Activated naive CD4-positive, alpha-beta T cell treated with anti-CD3 and anti-CD28 coated beads for 36 hours (primary cell): Measurements from ENCODE around the gene IQCK. TPM values are rescaled to one million over a fixed set of nuclear protein-coding genes. Genes with fewer than 3 reads are reported as not detected.

Experiments used
- CTCF ChIA-PET: fragments of 350-600 bp; sonication (Branson Sonifier 250); formaldehyde crosslinking; loops from one replicate; lab custom pipeline; 2021; ENCODE audit warnings: antibody characterized with exemption; lab: Charles Lee
- DNase-seq: peaks from one replicate; pipeline ENCODE4 v3.0.0-alpha.2; 2020
- H3K27ac Mint-ChIP-seq: one replicate; pipeline ENCODE4 v1.8.0; 2021; ENCODE audit warnings: mild to moderate bottlenecking, mixed read lengths
- H3K27me3 Mint-ChIP-seq: one replicate; pipeline ENCODE4 v1.8.0; 2021; ENCODE audit warnings: low read depth, mixed read lengths
- H3K36me3 Mint-ChIP-seq: one replicate; pipeline ENCODE4 v1.8.0; 2021; ENCODE audit warnings: low read depth, mixed read lengths
- H3K4me1 Mint-ChIP-seq: one replicate; pipeline ENCODE4 v1.8.0; 2021; ENCODE audit warnings: low read depth, mixed read lengths
- H3K4me3 Mint-ChIP-seq: one replicate; pipeline ENCODE4 v1.8.0; 2021; ENCODE audit warnings: mild to moderate bottlenecking, moderate library complexity, mixed read lengths
- H3K9me3 Mint-ChIP-seq: one replicate; pipeline ENCODE4 v1.8.0; 2021; ENCODE audit warnings: mixed read lengths
- intact Hi-C: fragments of 100-400 bp; cut with micrococcal nuclease; formaldehyde crosslinking; loops from one replicate; pipeline ENCODE4 v1.15.1; 2023
- total RNA-seq, 2 experiments: library from RNA; stranded (reverse); gene quantifications; one replicate each; pipeline ENCODE4 v1.2.3, GENCODE V29; 2021

Gene IQCK
- total RNA-seq, 2 experiments from 2014 or later, result 2.8 to 3.9 TPM

GRCh38 chr16:19857593-19858339 lies 139.7 kb downstream of the IQCK start:
- no peaks in the 10 kb centered on the region for H3K36me3 Mint-ChIP-seq
- CTCF ChIA-PET, result no interaction called here
- no peaks in the 10 kb centered on the region for H3K27me3 Mint-ChIP-seq
- no peak overlapping the region for H3K27ac Mint-ChIP-seq
- H3K4me3 Mint-ChIP-seq, result no peak overlapping the region
- no peaks in the 10 kb centered on the region for H3K4me1 Mint-ChIP-seq
- intact Hi-C loops, result no loop called here
- H3K9me3 Mint-ChIP-seq, result no peaks in the 10 kb centered on the region
- DNase-seq, result no peak

- no peaks in the 10 kb centered on the region for H3K9me3 Mint-ChIP-seq
- no peaks in the 10 kb centered on the region for H3K4me1 Mint-ChIP-seq
- no peaks in the 10 kb centered on the region for H3K27me3 Mint-ChIP-seq
- DNase-seq, result no peak
- no peak overlapping the region for H3K4me3 Mint-ChIP-seq
- intact Hi-C loops, result no loop called here
- H3K27ac Mint-ChIP-seq, result no peak overlapping the region
- CTCF ChIA-PET, result no interaction called here
- no peaks in the 10 kb centered on the region for H3K36me3 Mint-ChIP-seq
Observed at GRCh38 chr16:19858340-19859018, 140.4 kb downstream of the IQCK start.

DNA sequence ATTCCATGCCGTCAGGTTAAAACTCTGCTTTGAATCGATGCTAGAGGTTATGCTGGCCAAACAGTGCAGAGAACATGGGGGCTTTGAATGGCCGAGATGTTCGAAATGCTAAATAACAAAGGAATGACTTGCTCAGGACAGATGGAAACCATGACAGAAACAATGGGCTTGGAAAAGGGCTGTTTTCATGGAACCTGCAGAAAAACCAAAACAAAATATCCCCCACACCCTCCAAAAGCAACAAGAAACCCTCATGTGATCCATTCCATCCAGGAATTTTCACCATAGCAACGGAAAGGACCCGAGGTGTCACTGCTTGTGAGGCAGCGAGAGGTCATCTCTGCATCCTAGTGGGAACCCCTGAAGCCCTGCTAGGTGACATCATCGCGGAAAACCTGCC lies 141.1 kb downstream of the IQCK start:
- CTCF ChIA-PET, result no interaction called here
- intact Hi-C loops, result no loop called here

GRCh38 chr16:19859603-19860002 lies 141.5 kb downstream of the IQCK start:
- CTCF ChIA-PET, result interaction anchor here (0.5 kb wide), 1 partner anchor 211 kb away, joined by 5 read pairs; no protein-coding TSS in a partner anchor
- no peaks in the 10 kb centered on the region for H3K9me3 Mint-ChIP-seq
- no peak overlapping the region for H3K27ac Mint-ChIP-seq
- H3K4me3 Mint-ChIP-seq, result no peak overlapping the region
- no peaks in the 10 kb centered on the region for H3K27me3 Mint-ChIP-seq
- no peaks in the 10 kb centered on the region for H3K4me1 Mint-ChIP-seq
- H3K36me3 Mint-ChIP-seq, result no peaks in the 10 kb centered on the region
- intact Hi-C loops, result no loop called here
- DNase-seq, result no peak

More for the DNA sequence above, 141.1 kb downstream of the IQCK start:
- H3K27me3 Mint-ChIP-seq, result no peaks in the 10 kb centered on the region
- no peaks in the 10 kb centered on the region for H3K9me3 Mint-ChIP-seq
- H3K36me3 Mint-ChIP-seq, result no peaks in the 10 kb centered on the region
- no peak overlapping the region for H3K4me3 Mint-ChIP-seq
- no peak overlapping the region for H3K27ac Mint-ChIP-seq
- no peaks in the 10 kb centered on the region for H3K4me1 Mint-ChIP-seq
- no peak for DNase-seq

DNA sequence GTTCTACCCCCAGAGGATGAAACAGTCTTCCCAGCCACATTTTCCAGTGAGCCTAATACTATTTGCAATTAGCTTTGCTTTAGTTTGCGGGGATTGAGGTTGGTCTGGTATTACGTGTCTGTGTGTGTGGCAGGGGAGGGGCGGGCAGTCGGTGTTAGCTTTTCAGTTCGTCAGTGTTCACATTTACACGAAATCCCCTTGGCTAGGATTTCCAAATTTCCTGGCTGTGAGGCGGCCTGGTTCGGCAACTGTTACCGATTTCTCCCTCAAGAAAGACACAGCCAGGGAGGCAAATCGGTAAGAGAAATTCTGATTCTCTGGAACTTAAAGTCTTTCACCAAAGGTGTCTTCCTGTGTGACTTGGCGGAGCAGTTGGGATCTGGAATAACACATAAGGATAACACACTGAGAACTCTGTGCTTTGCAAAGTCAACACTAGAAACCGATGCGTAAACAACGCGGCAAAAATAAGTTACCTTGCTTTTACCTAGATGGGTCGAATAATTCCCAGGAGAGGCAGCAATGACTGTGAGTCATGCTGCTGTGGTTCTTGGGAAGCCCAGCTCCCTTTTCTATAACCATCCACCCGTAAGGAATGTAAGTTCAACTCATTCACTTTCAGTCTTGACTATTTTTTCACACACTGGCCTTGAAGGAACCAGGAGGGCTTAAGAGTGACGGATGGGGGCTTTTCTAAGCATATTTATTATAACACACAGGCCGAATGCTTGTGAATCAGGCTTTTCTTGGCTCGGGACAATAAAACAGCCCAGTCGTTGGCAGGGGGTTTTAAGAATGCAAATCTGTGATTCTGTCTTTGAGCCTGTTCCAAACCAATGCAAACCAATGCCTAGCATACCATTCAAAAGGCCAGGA lies 142.3 kb downstream of the IQCK start:
- no peak overlapping the region for H3K27ac Mint-ChIP-seq
- no peaks in the 10 kb centered on the region for H3K27me3 Mint-ChIP-seq
- H3K36me3 Mint-ChIP-seq, result no peaks in the 10 kb centered on the region
- intact Hi-C loops, result no loop called here
- H3K9me3 Mint-ChIP-seq, result no peaks in the 10 kb centered on the region
- DNase-seq, result no peak
- H3K4me1 Mint-ChIP-seq, result no peaks in the 10 kb centered on the region
- CTCF ChIA-PET, result interaction anchor here (0.5 kb wide), 1 partner anchor 212 kb away, joined by 5 read pairs; no protein-coding TSS in a partner anchor
- H3K4me3 Mint-ChIP-seq, result no peak overlapping the region

GRCh38 chr16:19861133-19861532 lies 143.1 kb downstream of the IQCK start:
- intact Hi-C loops, result no loop called here
- H3K4me1 Mint-ChIP-seq, result no peaks in the 10 kb centered on the region
- no peak overlapping the region for H3K27ac Mint-ChIP-seq
- H3K4me3 Mint-ChIP-seq, result no peak overlapping the region
- CTCF ChIA-PET, result no interaction called here
- DNase-seq, result no peak
- no peaks in the 10 kb centered on the region for H3K27me3 Mint-ChIP-seq
- H3K36me3 Mint-ChIP-seq, result no peaks in the 10 kb centered on the region
- H3K9me3 Mint-ChIP-seq, result no peaks in the 10 kb centered on the region

DNA sequence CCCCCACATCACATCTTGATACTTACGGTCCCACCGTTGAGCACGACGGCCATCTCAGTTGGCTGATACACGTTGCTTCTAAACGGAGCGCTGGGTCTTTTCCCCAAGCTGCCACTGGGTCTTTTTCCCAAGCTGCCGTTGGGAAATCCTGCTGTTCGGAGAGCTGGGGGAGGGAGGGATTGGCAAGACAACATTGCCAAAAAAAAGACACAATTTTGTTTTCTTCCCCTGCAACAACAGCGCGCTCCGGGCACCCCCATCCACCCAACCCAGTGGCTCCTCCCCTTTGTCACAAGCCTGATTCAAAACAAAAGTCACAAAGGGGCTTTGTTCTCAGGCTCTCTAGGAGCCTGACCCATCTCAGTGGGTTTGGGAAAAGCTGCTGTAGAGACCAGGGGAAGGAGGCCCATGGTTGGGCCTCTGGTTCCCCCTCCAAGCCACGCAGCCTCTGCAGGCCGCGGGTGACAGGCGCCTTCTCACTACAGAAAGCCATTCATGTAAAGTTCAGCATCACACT lies 143.8 kb downstream of the IQCK start:
- CTCF ChIA-PET, result interaction anchor here (0.6 to 1.6 kb wide), 2 partner anchors 36 to 46 kb away, joined by 4 to 5 read pairs; no protein-coding TSS in a partner anchor
- DNase-seq, result no peak
- Mint-ChIP-seq H3K27ac (no peak overlapping the region), H3K9me3 (no peaks in the 10 kb centered on the region), H3K4me3 (no peak overlapping the region), H3K27me3 (no peaks in the 10 kb centered on the region), H3K36me3 (no peaks in the 10 kb centered on the region), H3K4me1 (no peaks in the 10 kb centered on the region)
- intact Hi-C loops, result no loop called here

GRCh38 chr16:19863990-19864389 lies 145.9 kb downstream of the IQCK start:
- Mint-ChIP-seq H3K4me3 (no peak overlapping the region), H3K27me3 (no peaks in the 10 kb centered on the region), H3K4me1 (no peaks in the 10 kb centered on the region), H3K27ac (no peak overlapping the region), H3K9me3 (no peaks in the 10 kb centered on the region), H3K36me3 (no peaks in the 10 kb centered on the region)
- no peak for DNase-seq
- intact Hi-C loops, result no loop called here
- CTCF ChIA-PET, result no interaction called here

DNA sequence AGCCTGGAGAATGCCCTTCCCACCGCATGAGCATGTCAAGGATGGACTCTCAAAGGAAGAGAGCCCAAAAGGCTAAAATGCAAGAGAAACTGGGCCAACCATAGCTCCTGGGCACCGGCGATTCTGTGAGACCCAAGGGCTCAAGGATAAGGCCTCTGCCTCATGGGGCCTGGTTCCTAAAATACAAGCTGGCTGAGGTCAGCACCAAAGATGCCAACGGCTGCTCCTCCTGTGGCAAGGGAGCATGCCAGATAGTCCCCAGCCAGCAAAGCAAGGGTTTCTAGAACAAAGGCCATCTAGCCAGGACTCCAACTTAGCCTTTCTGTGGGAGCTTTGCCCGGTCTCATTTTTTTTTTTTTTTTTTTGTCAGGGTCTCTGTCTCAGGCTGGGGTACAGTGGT lies 146.5 kb downstream of the IQCK start:
- no peaks in the 10 kb centered on the region for H3K4me1 Mint-ChIP-seq
- no peaks in the 10 kb centered on the region for H3K9me3 Mint-ChIP-seq
- H3K27me3 Mint-ChIP-seq, result no peaks in the 10 kb centered on the region
- H3K36me3 Mint-ChIP-seq, result no peaks in the 10 kb centered on the region
- DNase-seq, result no peak
- intact Hi-C loops, result no loop called here
- no peak overlapping the region for H3K27ac Mint-ChIP-seq
- no peak overlapping the region for H3K4me3 Mint-ChIP-seq
- CTCF ChIA-PET, result interaction anchor here (0.6 to 1.5 kb wide), 2 partner anchors 43 to 1292 kb away, joined by 3 to 5 read pairs; no protein-coding TSS in a partner anchor

DNA sequence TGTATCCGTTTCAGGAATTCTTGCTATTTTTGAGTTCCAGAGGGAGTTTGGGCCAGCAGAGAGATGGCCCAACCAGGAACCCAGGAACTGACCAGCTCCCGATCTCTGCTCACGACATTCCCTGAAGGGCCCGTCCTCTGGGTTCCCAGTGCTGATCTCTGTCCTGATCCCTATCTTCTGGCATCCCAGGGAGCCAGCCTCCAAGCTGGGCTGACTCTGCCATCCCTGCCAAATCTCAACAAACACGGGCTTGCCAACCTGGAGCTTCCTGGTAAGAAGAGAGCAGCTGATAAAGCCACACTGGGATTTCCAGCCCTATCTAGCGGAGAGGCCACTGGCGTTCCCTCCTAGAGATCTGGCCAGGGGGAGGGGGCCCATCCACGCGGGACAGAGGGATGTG lies 150.3 kb downstream of the IQCK start:
- Mint-ChIP-seq H3K36me3 (no peaks in the 10 kb centered on the region), H3K4me3 (no peak overlapping the region), H3K9me3 (no peaks in the 10 kb centered on the region), H3K27me3 (no peaks in the 10 kb centered on the region), H3K27ac (no peak overlapping the region), H3K4me1 (no peaks in the 10 kb centered on the region)
- CTCF ChIA-PET, result interaction anchor here (0.6 kb wide), 1 partner anchor 282 kb away, joined by 3 read pairs; no protein-coding TSS in a partner anchor
- no peak for DNase-seq
- intact Hi-C loops, result no loop called here

DNA sequence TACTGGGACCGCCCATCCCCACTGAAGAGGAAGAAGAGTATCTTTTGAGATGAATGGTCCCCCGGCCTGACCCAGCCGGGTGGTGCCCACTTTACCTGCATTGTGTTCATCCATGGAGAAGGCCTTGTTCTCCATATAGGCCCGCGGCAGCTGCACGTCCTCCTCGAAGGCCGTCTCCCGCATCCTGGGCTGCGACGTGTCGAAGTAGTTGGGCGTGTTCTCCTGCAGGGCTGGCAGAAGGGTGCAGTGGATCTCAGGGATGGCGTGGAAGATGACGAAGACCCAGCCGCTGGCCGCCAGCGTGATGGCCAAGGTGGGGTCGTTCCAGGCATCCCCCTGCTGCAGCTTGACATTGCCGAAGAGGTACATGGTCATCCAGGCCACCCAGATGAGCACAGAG lies 153.7 kb downstream of the IQCK start:
- CTCF ChIA-PET, result no interaction called here
- no peak overlapping the region for H3K4me3 Mint-ChIP-seq
- no peak for DNase-seq
- H3K27ac Mint-ChIP-seq, result no peak overlapping the region
- no peaks in the 10 kb centered on the region for H3K36me3 Mint-ChIP-seq
- intact Hi-C loops, result no loop called here
- H3K9me3 Mint-ChIP-seq, result no peaks in the 10 kb centered on the region
- H3K27me3 Mint-ChIP-seq, result no peaks in the 10 kb centered on the region
- H3K4me1 Mint-ChIP-seq, result peaks cover 3% of the 10 kb centered on the region
